Esophagus muscularis mucosa (tissue), 4 donors: ENCODE measurements around the gene LY6G5C. TPM values are rescaled to one million over a fixed set of nuclear protein-coding genes. Genes with fewer than 3 reads are reported as not detected.
A peak's percentile ranks its signal among the peaks of the same experiment; 100 is the strongest.

ENCODE experiments used
- DNase-seq: peaks from one replicate; pipeline ENCODE4 v3.0.0-alpha.2; 2017; ENCODE audit errors: extremely low spot score
- H3K27ac ChIP-seq, 4 donors: fragments of 200-600 bp; sonication (generic); replicated peaks in 1 of 4; 1 replicate in 3 of 4; 2 replicates in 1 of 4; pipeline ENCODE4 v1.5.1; 2016 to 2019; ENCODE audit warnings: mild to moderate bottlenecking in 1 of 4
- H3K27me3 ChIP-seq, 4 donors: fragments of 200-600 bp; sonication (generic); one replicate each; pipeline versions ENCODE4 v1.5.1 to v1.6.0; 2016 to 2019
- H3K36me3 ChIP-seq, 4 donors: fragments of 200-600 bp; sonication (generic); one replicate each; pipeline ENCODE4 v1.5.1; 2016 to 2019
- H3K4me1 ChIP-seq, 4 donors: fragments of 200-600 bp; sonication (generic); one replicate each; pipeline ENCODE4 v1.5.1; 2016 to 2019
- H3K4me3 ChIP-seq, 4 donors: fragments of 200-600 bp; sonication (generic); 1 replicate in 2 of 4; 2 replicates in 2 of 4; pipeline ENCODE4 v1.5.1; 2016 to 2019; ENCODE audit warnings: mild to moderate bottlenecking in 4 of 4, moderate library complexity in 1 of 4
- H3K9me3 ChIP-seq, 4 donors: fragments of 200-600 bp; sonication (generic); 1 replicate in 3 of 4; 2 replicates in 1 of 4; pipeline ENCODE4 v1.5.1; 2016 to 2019
- EP300 ChIP-seq: sonication (generic); formaldehyde crosslinking; IDR thresholded peaks from one replicate; pipeline ENCODE4 v1.6.1; 2017; ENCODE audit warnings: antibody characterized with exemption
- POLR2A ChIP-seq: fragments of 450-650 bp; IDR thresholded peaks from one replicate; pipeline ENCODE4 v1.6.1; 2017; ENCODE audit warnings: antibody characterized with exemption, moderate library complexity, mild to moderate bottlenecking, low read depth
- POLR2AphosphoS5 ChIP-seq, 2 donors: sonication (generic); formaldehyde crosslinking; IDR thresholded peaks; one replicate each; pipeline ENCODE4 v1.6.1; 2017; ENCODE audit warnings: antibody characterized with exemption in 2 of 2
- WGBS: methylation state at CpG from one replicate; pipeline ENCODE4 v1.1.5; 2018; 5-methylcytosine and 5-hydroxymethylcytosine counted together
- intact Hi-C: fragments of 100-400 bp; cut with DNase I; formaldehyde crosslinking; loops from one replicate; pipeline ENCODE4 v1.15.1; 2023
- total RNA-seq, 4 donors: library from RNA; depleted of rRNA; stranded (reverse); fragments of >200 nt; gene quantifications; one replicate each; pipeline versions ENCODE4 v1.1.0 to v1.2.1, GENCODE V29; 2016
- TF ChIP-seq, protein P1 (sequence below), 3 experiments: fragments of 200-600 bp in 2 of 3; fragments of 450-650 bp in 1 of 3; sonication (generic) in 2 of 3; IDR thresholded peaks; one replicate each; pipeline ENCODE4 v1.5.1; 2017 to 2019; ENCODE audit warnings: antibody characterized with exemption in 3 of 3, mild to moderate bottlenecking in 2 of 3, moderate library complexity in 1 of 3

LY6G5C gene
- total RNA-seq, 4 donors from 2014 or later: 2.0 to 2.9 TPM; not detected in 2

DNA sequence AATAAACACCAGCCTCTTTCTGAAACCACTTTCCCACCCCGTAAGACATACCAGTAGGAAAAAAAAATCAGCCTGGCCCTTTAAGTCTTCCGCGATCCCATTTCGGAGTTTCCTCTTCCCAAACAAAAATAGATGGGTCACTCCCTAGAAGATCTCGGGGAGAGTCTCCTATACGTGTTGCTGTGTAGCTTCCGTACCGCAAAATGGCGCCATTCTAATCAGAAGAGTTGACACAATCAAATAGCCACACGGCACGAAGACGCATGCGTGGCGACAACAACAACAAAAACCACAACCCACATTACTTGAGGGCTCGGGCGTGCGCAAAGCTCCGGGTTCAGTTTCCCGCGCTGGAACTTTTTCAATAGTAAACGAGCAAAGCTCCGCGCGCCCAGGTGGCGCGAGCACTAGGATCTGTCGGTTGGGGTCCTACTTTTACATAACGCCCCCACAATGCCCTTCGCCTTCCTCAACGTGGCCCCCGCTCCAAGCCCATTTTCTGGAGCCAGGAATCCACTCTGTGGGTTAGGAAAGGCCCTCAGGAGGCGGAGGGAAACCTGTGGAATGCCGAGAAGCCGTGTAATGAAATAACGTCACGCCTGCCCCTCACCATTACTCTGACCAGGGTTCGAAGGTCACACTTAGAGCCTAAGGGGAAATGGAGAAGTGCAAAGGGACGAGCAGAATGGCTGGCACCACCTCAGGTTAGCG is 15.9 kb downstream of the LY6G5C start, which contains the start of gene GPANK1:
GPANK1 (minus strand) TSS at position 208 of the 711 bp plus-strand sequence. CDS start 519 bp downstream, outside the sequence.
- peak within 1 kb of the TSS; percentile 95 to 99 (median 98) for H3K27ac ChIP-seq
- H3K27me3 ChIP-seq: no peaks in the 10 kb centered on the region
- intact Hi-C loops: no loop called here
- no peaks in the 10 kb centered on the region for H3K9me3 ChIP-seq
- TF ChIP-seq, protein P1, sequence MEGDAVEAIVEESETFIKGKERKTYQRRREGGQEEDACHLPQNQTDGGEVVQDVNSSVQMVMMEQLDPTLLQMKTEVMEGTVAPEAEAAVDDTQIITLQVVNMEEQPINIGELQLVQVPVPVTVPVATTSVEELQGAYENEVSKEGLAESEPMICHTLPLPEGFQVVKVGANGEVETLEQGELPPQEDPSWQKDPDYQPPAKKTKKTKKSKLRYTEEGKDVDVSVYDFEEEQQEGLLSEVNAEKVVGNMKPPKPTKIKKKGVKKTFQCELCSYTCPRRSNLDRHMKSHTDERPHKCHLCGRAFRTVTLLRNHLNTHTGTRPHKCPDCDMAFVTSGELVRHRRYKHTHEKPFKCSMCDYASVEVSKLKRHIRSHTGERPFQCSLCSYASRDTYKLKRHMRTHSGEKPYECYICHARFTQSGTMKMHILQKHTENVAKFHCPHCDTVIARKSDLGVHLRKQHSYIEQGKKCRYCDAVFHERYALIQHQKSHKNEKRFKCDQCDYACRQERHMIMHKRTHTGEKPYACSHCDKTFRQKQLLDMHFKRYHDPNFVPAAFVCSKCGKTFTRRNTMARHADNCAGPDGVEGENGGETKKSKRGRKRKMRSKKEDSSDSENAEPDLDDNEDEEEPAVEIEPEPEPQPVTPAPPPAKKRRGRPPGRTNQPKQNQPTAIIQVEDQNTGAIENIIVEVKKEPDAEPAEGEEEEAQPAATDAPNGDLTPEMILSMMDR (IDR thresholded peaks at IDR 0.05): no peak
- TF ChIP-seq POLR2AphosphoS5 (IDR thresholded peaks at IDR 0.05): peak; percentile 82 to 90
- 2% methylated on average over 30 of the region's 39 CpGs for WGBS
- peaks cover 23 to 48% (median 46%) of the 10 kb centered on the region in 4 donors for H3K36me3 ChIP-seq
- H3K4me1 ChIP-seq: peaks cover 55 to 75% (median 63%) of the 10 kb centered on the region in 4 donors
- peak; percentile 98 for DNase-seq
- peak within 1 kb of the TSS; percentile 66 to 93 (median 78) for H3K4me3 ChIP-seq

DNA sequence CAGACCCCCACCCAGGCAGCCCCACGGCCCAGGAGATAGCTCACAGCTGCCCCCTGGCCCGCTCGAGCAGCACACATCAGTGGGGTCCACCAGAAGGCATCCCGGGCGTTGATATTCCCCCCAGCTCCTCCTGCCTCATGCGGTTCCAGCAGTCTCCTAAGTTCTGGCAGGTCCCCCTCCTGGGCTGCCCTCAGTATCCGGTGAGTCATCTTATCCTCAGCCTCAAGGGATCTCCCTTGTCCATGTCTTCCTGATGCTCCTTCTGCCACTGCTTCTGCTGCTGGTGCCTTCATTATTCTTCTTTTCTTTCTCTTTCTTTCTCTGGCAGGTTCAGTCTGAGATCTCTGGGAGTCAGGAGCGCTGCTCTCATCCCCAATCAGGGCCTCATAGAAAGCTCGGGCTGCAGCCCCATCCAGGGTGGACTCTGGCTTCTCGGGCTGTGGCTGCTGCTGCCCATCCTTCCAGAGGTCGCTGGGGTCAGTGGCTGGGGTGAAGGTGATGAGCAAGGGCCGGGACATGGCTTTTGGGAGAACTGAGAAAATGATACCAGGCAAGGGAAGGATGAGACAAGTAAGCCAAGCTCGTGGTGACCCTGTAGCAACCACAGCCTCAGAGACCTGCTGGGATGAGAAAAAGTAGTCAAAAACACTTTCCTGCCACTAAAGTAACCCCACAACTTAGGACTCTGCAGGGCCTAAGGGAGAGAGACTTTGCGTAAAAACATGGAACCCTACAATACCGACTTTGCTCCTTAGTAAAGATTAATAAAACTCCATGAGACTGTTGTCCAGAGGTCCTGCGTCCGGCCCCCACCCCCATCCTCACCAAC is 16.7 kb downstream of the LY6G5C start:
- peak; percentile 48 to 54 for TF ChIP-seq POLR2AphosphoS5 (IDR thresholded peaks at IDR 0.05)
- no peak for TF ChIP-seq POLR2A
- Histone ChIP-seq H3K36me3 (peaks cover 16 to 41% (median 38%) of the 10 kb centered on the region in 4 donors), H3K4me1 (peaks cover 59 to 79% (median 70%) of the 10 kb centered on the region in 4 donors), H3K4me3 (peak overlapping the region; percentile 66 to 93 (median 78)), H3K27ac (peak overlapping the region; percentile 95 to 99 (median 98)), H3K27me3 (no peaks in the 10 kb centered on the region), H3K9me3 (no peaks in the 10 kb centered on the region)
- intact Hi-C loops: no loop called here
- no peak for DNase-seq
- 15% methylated on average over 16 of the region's 17 CpGs for WGBS

DNA sequence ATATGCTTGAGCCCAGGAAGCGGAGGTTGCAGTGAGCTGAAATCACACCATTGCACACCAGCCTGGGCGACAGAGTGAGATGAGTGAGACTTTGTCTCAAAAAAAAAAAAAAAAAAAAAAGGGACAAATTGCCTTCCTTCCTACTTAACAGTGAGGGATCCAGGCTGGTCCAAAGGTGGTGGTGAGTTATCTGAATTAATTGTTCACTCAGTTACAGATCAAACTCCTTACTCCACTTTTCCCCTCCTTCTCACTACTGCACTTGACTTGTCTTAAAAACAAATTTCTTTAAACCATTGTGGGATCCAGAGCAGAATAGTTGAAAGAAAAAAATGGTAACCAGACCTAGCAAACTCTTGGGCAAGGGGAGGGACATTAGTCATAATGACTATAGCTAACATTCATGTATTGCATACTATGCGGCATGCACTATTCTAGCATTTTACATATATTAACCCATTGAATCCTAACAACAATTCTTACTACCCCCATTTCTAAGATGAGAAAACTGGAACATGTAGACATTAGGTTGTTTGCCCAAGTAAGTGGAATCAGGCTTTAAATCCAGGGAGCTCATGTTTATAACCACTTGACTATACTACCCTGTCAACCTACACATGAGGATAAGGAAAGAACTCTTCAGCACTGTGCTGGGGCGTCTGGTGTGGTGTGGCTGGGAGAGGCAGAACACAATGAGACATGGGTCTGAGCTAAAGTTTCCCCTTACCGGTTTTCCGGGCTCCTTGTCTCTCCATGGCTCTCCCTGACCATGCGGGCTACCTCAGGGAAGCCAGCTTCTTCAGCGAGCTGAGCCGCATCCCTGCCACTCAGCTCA is 17.5 kb downstream of the LY6G5C start:
- no peaks in the 10 kb centered on the region for H3K27me3 ChIP-seq
- H3K9me3 ChIP-seq: no peaks in the 10 kb centered on the region
- intact Hi-C loops: no loop called here
- peaks cover 67 to 79% (median 74%) of the 10 kb centered on the region in 4 donors for H3K4me1 ChIP-seq
- peaks cover 7 to 33% (median 33%) of the 10 kb centered on the region in 4 donors for H3K36me3 ChIP-seq
- H3K4me3 ChIP-seq: peak overlapping the region; percentile 66 to 93 (median 78)
- WGBS: 64% methylated on average over 9 of the region's 9 CpGs
- DNase-seq: no peak
- peak overlapping the region; percentile 95 to 99 (median 98) for H3K27ac ChIP-seq
- TF ChIP-seq POLR2AphosphoS5 (IDR thresholded peaks at IDR 0.05) (no peak), POLR2A (no peak), EP300 (no peak)
- TF ChIP-seq, protein P1 (IDR thresholded peaks at IDR 0.05): no peak

DNA sequence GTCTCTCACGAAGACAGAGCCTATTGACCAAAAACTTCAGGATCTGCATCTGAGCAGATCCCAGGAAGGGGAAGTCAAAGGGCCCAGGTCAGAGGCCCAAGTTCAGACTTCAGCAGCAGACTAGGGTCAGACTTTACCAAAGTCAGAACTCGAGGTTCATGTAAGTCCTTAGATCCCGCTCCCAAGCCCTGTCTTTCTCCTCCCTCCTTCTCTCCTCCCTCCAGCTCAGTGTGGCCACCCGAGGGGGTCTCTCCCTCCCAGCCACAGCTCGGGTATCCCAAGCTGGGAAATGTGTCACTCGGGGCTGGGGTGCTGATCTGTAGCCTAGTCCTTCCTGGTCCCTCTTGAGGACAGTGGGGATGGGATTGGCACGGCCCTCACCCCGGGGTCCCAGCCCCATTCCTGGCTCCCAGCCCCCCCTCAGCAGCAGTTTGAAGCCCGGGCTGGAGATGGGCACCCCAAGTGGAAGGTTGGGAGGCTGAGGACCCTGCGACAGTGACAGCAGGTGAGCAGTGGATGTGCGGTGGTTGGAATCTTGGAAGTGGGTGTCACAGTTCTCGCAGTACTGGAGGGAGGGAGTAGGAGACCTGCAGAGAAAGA is 18.6 kb downstream of the LY6G5C start:
- intact Hi-C loops: no loop called here
- no peak for DNase-seq
- no peaks in the 10 kb centered on the region for H3K9me3 ChIP-seq
- H3K27me3 ChIP-seq: no peaks in the 10 kb centered on the region
- H3K27ac ChIP-seq: peak overlapping the region in 3 of 4 donors; percentile 1 to 99 (median 50)
- peaks cover 65 to 79% (median 74%) of the 10 kb centered on the region in 4 donors for H3K4me1 ChIP-seq
- TF ChIP-seq POLR2AphosphoS5 (IDR thresholded peaks at IDR 0.05) (no peak), POLR2A (no peak), EP300 (no peak)
- TF ChIP-seq, protein P1 (IDR thresholded peaks at IDR 0.05): no peak
- H3K36me3 ChIP-seq: peaks cover 0 to 33% (median 30%) of the 10 kb centered on the region in 4 donors
- 86% methylated on average over 12 of the region's 12 CpGs for WGBS
- H3K4me3 ChIP-seq: no peak overlapping the region
